HFF-Myc (cell line): ENCODE data around the gene LYPD4.

Experiments used
- DNase-seq: peaks from one replicate; pipeline ENCODE4 v3.0.0-alpha.2; 2011; ENCODE audit warnings: low read depth; ENCODE audit errors: extremely low read depth
- H3K4me3 ChIP-seq: replicated peaks from 2 replicates; pipeline ENCODE4 v1.5.1; 2011; ENCODE audit warnings: low read depth, mild to moderate bottlenecking, control low read depth, low read length
- TF ChIP-seq, protein P1 (sequence below): IDR thresholded peaks from 2 replicates; pipeline ENCODE4 v1.5.1; 2012; ENCODE audit warnings: mild to moderate bottlenecking, low read depth, low read length, control low read depth; ENCODE audit errors: missing control alignments

Gene LYPD4

DNA sequence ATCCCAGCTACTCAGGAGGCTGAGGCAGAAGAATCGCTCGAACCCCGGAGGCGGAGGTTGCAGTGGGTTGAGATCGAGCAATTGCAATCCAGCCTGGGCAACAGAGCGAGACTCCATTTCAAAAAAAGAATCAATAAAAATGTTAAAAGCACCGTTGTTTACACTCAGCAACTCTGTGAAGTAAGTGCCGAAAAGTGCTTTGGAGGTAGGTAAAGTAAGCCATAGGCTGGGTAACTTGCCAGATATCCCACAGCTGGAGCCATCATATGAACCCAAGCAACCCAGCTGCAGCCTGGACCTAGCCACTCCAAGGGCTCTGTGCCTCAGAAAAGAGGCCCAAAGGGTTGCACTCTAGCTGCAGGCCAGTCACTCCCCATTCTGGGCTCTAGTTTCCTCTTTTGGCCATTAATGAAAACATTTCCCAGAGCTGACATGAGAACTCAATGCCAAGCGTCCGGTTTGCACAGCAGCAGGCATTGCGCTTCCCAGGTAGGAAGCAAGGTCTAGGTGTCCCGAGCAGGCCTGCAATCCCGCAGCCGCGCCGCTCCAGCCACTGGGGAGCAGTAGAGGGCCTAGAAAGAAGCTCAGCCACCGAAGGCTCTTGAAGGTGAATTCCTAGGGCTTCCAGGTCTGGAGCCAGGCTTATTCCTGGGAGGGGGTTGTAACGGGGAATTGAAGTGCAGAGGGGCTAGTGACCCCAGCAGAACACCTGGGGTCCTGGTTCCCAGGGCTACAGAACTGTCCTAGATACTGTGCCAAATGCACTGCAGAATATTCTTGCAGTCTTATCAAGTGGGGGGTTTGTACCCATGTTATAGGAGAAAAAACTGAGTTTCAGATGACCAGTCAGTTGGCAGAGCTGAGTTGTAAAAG, 28.5 kb upstream of the LYPD4 start:
- DNase-seq = no peak
- TF ChIP-seq, protein P1, sequence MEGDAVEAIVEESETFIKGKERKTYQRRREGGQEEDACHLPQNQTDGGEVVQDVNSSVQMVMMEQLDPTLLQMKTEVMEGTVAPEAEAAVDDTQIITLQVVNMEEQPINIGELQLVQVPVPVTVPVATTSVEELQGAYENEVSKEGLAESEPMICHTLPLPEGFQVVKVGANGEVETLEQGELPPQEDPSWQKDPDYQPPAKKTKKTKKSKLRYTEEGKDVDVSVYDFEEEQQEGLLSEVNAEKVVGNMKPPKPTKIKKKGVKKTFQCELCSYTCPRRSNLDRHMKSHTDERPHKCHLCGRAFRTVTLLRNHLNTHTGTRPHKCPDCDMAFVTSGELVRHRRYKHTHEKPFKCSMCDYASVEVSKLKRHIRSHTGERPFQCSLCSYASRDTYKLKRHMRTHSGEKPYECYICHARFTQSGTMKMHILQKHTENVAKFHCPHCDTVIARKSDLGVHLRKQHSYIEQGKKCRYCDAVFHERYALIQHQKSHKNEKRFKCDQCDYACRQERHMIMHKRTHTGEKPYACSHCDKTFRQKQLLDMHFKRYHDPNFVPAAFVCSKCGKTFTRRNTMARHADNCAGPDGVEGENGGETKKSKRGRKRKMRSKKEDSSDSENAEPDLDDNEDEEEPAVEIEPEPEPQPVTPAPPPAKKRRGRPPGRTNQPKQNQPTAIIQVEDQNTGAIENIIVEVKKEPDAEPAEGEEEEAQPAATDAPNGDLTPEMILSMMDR = peak; percentile 73
- no peak overlapping the region for H3K4me3 ChIP-seq

GRCh38 chr19:41872384-41872774, 27.9 kb upstream of the LYPD4 start:
- no peak for DNase-seq
- TF ChIP-seq, protein P1 = no peak
- H3K4me3 ChIP-seq = no peak overlapping the region

- TF ChIP-seq, protein P1 = no peak
- no peak for DNase-seq
- H3K4me3 ChIP-seq = no peak overlapping the region
Observed at GRCh38 chr19:41871573-41872383, 27.3 kb upstream of the LYPD4 start.

- no peak overlapping the region for H3K4me3 ChIP-seq
- TF ChIP-seq, protein P1 = no peak
- DNase-seq = no peak
Observed at GRCh38 chr19:41870401-41870873, 26.0 kb upstream of the LYPD4 start.

DNA sequence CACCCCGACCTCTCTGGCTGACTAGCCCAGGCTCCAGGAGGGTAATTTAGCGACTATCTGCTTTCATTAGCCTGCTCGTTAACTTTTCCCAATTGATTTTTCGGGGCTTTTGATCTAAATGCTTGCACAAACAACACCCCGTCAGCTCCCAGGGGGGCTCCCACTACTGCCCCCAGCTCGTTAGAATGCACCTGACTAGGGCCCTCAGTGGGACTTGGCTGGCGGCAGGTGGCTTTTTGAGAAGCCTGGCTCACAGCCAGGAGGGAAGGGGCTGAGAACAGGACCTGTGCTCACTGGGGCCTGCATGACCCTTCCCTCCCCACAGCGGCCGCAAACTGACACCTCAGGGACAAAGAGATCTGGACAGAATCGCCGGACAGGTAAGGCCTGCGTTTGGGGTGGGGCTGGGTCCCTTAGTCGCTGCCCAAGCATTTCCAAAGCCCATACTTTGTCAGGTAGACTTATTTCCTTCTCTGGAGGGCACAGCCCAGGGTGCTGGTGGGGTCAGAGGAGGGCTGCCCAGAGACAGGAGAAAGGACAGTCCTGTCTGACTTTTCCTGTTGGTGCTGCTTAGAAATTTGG, 25.0 kb upstream of the LYPD4 start:
- H3K4me3 ChIP-seq = no peak overlapping the region
- TF ChIP-seq, protein P1 = no peak
- DNase-seq = no peak

GRCh38 chr19:41868989-41869300, 24.5 kb upstream of the LYPD4 start:
- H3K4me3 ChIP-seq = no peak overlapping the region
- no peak for DNase-seq
- TF ChIP-seq, protein P1 = no peak
